HuH-7 (cell line): Measurements from ENCODE around the gene CKAP5.
A peak's percentile ranks its signal among the peaks of the same experiment; 100 is the strongest.
"Not testable (repeated sequence)": the region's sequence is repeated elsewhere in the genome, so short reads cannot be mapped to it uniquely, and the experiment has no call there.

Experiments used
- DNase-seq: peaks from one replicate; pipeline ENCODE4 v3.0.0; 2011; ENCODE audit warnings: low spot score

Gene CKAP5

DNA sequence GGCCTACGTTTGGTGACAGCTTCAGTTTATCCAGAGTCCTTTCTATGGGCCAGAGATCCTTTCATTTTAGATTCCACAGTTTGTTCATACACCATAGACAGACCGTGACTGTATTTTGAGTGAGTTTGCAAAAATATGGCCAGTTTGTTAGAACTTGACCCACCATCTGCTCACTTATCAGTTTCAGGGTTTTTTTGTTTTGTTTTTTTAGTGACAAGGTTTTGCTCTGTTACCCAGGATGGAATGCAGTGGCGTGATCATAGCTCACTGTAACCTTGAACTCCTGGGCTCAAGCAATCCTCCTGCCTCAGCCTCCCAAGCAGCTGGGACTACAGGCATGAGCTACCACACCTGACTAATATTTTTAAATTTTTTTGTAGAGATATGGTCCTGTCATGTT lies 9.1 kb upstream of the CKAP5 start:
- DNase-seq = no peak

DNA sequence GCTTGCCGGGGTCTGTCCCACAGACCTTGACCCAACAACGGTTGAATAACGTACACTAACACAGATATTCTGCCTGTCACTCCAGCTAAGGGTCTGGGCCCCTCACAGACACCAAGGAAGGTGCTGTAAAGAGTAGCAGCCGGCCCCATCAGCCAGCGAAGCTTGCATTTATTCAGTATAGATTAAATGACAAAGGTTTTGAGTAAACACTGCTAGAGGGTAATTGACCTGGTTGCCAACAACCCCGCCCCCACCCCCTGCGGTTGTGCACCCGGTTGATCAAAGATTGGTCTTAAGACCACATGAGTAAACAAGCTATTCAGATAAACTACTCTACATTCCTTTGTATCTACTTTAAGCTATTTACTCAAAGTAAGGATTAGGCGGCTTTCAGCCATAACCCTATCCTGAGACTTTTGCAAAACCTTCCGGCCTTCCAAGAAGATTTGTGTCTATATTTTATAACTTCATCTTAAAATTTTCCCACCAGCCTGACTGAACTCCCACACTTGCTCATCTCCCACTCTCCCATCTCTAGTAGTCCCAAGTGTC lies 4.8 kb upstream of the CKAP5 start:
- no peak for DNase-seq

DNA sequence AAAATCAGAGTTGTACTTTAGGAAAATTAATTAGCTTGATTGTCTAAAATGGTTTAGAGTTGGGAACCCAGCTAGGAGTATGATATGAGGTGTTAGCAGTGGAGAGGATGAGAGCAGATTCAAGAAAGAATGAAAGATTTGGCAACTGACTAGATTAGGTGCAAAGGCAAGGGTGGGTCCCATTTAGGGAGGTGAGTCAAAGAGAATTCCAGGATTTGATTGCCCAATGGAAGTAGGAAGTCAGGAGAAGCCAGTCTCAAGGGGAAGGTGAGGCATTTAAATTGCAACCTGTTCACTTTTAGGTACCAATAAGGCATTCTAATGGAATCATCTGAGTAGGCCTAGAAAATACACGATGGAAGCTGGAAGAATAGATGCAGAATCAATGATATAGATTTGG lies 3.6 kb upstream of the CKAP5 start:
- no peak for DNase-seq

DNA sequence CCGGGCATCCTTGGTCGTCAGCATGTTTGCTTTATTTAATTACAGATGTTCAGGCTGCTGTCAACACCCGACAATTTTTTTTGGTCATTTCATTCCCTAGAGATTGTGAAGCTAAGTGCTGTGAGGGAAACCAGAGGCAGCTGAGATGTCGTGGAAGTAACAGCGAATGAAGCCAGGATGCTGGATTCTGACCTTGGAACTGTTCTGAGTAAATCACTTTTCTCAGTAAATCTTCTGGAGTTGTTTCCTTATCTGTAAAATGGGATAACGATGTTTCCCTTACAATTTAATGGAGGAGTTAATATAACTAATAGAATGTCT lies 390 bp upstream of the CKAP5 start:
- DNase-seq = no peak

DNA sequence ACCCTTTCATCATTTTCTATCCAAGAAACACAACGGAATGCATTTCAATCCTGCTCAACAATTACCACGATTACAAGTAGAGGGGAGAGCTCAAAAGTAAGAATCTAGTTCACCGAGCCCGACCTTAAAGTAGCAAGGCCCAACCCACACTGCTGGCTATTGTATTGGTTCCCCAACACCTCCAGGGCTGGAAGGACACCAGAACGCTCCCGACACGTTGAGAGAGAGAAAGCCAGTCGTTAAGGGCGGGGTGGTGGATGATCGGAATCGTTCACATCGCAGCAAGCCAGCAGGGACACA lies 690 bp downstream of the CKAP5 start:
- no peak for DNase-seq

DNA sequence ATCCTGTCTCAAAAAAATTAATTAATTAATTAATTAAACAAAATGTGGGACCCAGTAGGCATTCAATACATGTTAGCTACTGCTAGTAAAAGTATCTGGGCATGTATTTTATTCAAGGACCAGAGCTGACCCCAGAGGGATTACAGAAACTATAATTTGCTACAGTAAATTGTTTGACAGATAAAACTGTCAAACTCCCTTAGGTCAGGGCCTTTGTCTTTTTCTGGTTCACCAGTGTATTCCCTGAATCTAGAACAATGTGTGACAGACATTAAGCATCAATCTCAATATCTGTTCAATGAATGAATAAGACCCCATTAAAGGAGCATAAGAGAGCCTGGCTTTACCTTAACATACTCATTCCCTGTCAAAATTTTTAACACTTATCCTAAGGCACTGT lies 6.0 kb downstream of the CKAP5 start:
- DNase-seq = no peak

DNA sequence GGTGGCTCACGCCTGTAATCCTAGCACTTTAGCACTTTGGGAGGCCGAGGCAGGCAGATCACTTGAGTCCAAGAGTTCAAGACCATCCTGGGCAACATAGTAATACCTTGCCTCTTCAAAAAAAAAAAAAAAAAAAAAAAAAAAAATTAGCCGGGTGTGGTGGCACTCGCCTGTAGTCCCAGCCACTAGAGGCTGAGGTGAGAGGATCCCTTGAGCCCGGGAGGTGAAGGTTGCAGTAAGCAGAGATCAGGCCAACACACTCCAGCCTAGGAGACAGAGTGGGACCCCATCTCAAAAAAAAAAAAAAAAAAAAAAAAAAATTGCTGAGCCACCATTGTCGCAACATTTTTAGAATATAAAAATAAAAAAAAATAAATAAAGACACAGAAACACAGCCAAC lies 7.6 kb downstream of the CKAP5 start:
- no peak for DNase-seq

DNA sequence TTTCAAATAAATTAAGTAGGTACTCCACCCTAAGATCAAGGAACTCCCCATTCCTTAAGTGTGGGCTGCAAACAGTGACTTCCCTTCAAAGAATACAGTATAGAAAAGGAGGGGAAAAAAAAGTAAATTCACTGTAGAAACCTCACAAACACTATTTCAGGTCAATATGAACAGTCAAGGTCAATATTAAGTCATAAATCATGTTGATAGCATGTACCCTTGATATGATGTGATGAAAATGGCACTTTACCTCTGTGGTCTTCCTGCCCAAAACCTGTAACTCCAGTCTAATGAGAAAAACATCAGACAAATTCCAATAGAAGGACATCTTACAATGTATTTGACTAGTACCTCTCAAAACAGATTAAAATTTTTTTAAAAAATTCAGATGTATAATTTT lies 8.2 kb downstream of the CKAP5 start:
- no peak for DNase-seq

DNA sequence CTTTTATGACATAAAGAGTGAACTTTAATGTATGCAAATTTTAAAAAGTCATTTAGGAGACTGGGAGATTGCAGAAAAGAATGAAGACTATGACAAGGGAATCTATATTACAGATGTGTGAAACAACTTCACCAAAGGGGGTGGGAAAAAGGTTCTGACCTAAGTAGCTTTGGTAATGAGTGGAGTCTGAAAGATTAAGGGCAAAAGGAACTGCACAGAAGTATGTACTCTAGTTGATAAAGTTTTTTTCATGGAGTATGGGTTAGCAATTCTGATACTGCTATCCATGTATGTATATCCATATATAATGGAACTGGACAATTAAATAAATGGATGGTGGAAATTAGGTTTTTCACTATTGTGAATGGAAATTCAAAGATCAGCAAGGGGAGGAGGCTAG lies 9.2 kb downstream of the CKAP5 start:
- no peak for DNase-seq

DNA sequence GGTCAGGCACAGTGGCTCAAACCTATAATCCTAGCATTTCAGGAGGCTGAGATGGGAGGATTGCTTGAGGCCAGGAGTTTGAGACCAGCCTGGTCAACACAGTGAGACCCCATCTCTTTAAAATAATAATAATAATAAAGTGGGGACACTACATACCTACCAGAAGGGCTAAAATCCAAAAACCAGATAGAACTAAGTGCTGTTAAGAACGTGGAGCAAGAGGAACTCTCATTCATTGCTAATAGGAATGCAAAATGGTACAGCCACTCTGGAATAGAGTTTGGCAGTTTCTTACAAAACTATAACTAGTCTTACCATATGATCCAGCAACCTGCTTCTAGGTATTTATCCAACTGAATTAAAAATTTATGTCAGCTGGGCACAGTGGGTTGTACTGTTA lies 9.6 kb downstream of the CKAP5 start:
- DNase-seq = no peak

DNA sequence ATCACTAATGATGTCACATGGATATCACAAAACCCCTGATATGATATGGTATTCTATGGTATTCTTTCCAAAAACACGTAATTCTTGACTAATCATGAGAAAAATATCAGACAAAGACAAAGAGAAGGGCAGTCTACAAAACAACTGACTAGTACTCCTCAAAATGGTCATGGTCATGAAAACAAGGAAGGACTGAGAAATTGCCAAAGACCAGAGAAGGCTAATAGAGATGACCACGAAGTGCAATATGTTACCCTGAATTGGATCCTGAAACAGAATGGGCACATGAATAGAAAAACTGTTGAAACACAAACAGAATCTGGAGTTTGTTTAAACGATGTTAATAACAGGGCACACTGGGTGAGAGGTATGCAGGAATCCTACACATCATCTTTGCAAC lies 10.2 kb downstream of the CKAP5 start:
- no peak for DNase-seq

DNA sequence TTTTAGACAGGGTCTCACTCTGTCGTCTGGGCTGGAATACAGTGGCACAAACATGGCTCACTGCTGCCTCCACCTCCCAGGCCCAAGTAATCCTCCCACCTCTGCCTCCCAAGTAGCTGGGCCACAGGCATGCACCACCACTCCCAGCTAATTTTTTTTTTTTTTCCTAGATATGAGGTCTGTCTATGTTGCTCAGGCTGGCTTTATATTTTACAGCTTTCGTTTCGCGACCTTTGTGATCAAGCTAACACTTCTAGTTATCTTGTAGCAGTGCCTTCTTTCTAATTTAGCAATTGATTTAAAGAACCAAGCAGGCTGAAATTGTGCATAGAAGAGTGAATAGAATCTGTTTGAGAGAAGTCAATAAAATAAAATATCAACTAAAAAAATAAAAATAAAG lies 11.3 kb downstream of the CKAP5 start:
- DNase-seq = no peak

DNA sequence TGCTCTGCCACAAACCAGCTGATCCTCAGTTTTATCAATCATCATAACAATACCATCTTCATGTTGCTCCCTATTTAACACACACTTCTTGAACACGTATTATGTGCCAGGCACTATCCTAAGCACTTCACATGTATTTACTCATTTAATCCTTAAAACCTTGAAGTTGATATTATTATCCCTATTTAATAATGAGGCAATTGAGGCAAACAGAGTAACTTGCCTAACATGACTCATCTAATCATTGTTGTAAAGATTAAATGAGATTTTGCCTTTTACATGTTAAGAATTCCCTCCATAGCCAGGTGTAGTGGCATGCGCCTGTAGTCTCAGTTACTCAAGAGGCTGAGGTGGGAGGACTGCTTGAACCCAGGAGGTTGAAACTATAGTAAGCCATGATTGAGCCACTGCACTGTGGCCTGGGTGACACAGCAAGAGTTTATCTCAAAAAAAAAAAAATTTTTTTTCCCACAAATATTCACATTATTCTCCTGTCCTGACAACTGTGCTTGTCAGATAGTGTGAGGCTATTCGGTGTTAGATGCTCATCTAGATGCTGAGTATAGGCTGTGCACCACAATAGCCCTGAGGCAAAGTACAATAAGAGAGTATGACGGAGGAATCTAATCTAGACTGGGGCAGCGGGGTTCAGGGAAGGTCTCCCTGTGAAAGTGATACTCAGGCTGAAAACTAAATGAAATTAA lies 13.4 kb downstream of the CKAP5 start:
- no peak for DNase-seq

DNA sequence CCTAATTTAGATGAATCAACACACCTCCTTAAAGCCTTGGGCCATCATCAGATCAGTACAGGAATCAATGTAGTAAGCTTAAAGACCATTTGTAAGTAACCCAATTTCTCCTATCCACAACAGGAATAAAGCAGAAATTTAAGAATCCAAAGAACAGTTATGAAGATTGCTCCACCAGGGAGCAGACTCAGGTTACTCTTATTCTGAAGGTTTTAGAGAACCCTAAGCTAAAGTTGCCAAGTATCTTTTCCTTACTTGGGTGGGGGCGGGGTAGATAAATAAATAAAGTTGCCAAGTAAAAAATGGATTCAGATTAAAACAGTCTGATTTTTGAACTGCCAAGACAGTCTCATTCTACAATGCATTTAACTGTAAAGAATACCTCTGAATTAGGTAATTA lies 18.1 kb downstream of the CKAP5 start:
- no peak for DNase-seq

DNA sequence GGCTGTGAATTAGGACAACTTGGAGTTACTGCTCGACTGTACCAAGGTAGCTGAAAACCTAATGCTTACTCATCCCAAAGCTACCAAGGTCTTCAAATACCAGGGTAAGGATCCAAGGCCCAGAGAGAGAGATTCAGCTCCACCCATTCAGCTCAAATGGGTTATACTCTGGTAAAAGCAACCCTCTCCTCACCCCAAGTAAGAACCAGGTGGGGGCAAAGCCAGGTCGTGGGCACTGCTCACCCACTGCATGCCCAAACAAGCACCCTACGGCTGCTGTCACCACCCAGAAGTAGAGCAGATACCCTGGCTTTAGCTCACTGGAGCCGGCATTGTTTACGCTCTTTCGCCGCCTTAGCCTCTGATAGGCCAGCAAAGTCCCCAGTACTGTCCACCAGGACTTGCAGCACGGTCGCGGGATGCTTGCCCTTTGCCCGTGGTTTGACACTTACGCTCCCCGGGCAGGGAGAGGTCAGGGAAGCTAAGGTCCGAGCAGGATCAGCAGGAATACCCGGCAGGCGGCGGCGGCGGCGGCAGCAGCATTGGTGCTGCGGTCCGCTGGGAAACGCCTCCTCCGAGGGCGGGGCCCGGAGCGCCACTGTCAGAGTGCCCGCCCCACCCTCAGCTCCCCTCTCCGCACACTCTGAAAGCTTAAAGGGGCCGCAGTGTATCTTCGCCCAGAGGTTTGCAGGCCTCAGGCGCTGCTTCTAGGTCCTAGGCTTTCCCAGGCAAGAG lies 19.6 kb downstream of the CKAP5 start:
- DNase-seq = peak; percentile 69

DNA sequence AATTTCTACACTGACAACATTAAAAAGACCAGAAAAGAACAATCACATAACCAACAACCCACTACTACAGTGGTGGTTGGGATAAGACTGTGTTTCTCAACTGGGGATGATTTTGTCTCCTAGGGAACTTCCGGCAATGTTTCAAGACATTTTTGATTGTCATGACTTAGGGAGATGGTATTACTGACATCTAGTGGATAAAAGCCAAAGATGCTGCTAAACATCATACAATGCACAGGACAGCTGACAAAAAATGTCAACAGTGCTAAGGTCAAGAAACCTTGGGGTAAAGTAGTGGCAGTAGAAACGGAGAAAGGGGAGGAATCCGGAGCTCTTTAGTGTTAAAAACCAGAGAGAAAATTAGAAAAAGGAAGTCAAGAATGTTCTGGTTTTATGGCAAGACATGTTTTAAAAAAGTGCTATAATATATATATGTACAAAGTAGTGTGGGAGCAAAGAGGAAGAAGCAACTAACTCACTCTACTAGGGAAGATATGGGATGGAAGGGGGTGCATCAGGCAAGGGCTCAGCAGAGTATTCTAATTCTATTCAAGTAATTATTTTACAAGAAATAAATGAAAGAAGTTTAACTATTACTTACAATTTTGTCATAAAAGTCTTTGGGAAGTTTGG lies 37.2 kb downstream of the CKAP5 start:
- no peak for DNase-seq

DNA sequence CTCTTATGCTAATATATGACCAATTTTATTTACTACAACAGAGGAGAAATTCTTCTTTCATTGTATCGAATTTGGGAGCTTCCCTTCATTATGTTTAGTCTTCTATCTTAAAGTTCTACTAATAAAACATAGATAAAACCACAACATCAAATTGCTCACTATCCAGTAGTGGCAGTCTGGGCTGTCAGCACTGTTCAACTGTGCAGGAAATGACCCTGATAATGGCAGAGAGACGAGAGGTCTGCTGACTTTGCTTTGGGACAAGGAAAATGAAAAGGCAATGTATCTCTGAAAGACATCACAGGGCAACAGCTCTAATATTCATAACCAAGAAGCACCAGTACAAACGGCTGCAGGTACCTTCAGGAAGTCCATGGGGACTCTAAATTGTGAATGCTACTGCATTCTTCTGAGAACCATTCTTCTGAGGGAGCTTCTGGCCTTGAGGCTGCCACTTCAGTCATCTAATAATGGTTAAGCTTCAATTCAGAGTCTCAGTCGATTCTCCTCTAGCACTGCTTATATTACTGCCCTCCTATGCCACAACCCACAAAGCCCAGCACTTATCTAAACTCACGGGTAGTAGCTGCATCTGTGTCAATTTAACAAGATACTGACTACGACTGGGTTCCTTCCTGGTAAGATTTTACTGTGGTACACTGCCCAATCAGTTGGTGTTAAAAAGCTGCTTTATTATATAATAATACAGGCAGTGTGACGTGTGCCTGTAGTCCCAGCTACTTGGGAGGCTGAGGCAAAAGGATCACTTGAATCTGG lies 44.2 kb downstream of the CKAP5 start:
- no peak for DNase-seq

DNA sequence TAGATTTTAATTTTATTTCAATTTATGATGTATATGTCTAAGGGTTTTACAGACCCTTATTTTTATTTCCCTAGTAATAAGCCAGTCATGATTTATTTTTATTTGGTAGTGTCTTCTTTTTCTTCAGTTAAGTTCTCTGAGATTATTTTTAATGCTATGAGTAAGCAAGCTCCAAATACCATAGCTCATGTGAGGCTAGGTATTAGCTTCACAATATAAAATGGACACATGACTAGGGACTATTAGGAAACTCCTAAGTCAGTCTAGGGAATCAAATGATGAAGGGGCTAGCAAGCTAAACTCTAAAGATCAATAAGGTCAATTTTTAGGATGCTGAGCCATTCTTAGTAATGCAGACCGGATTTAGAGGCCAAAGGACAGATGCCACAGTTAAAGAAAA lies 45.9 kb downstream of the CKAP5 start:
- DNase-seq = no peak

DNA sequence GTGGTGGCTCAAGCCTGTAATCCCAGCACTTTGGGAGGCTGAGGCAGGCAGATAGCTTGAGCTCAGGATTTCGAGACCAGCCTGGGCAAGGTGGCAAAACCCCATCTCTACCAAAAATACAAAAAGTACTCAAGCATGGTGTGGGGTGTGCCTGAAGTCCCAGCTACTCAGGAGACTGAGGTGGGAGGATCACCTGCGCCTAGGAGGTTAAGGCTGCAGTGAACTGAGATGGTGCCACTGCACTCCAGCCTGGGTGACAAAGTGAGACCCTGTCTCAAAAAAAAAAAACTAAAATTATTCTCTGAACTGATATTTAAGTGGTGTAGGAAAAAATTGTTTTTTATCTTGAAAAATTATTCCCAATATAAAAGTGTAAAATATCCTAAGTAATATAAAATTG lies 46.4 kb downstream of the CKAP5 start:
- DNase-seq = not testable (repeated sequence)

DNA sequence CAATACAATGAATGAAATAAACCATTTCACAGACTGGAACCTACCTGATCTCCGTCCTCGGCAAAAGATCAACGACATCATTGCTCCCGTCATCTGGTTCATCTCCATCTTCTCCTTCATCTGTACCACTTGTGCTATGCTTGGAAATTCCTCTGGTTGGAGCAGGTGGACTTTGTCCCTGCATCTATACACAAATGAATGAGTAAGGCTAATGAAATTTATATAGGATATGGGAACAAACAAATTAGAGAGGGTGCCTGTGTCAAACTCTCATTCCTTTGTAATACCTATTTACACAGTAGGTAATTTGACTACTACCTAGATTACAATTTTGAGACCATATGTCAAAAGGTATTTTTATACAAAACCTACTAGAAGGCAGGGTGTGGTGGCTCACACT lies 67.7 kb downstream of the CKAP5 start:
- no peak for DNase-seq

DNA sequence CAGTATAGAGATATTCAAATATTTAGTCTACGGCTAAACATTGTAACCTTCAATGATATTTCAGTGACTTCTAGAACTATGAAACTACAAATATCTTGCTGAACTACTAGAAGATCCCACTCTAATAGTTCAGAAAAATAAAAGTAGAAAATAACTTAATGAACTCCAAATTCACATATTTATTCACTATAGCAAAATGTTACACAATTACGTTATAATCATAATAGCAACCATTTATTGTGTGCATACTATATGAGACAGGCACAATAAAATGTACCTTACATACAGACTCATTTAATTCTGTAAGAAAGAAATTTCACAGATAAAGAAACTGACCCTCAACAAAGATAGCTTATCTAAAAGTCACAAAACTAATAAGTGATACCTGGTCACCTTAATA lies 69.2 kb downstream of the CKAP5 start:
- DNase-seq = no peak

DNA sequence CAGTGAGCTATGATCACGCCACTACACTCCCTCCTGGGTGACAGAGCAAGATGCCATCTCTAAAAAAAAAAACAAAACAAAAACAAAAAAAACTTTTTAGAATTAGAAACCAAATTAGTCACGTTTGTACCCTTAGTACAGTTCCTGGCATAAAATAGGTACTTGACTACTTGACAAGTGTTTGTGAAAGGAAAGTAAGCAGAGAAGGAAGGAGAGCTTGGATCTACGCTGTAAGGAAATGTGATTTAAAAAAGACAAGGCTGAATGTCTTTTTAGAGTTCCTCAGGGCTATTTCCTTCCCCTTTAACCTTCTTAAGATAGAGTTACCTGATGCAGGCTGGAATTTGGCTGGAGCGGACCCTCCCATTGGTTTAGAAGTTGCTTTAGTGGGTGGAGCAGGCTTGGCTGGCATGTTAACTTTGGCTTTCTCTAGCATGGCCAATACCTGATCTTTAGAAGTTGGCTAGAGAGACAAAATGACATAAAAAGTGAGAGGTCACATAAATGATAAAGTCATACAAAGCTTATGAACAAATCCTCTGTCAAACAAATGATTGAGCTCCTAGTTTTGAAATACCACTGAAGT lies 76.4 kb downstream of the CKAP5 start:
- no peak for DNase-seq

DNA sequence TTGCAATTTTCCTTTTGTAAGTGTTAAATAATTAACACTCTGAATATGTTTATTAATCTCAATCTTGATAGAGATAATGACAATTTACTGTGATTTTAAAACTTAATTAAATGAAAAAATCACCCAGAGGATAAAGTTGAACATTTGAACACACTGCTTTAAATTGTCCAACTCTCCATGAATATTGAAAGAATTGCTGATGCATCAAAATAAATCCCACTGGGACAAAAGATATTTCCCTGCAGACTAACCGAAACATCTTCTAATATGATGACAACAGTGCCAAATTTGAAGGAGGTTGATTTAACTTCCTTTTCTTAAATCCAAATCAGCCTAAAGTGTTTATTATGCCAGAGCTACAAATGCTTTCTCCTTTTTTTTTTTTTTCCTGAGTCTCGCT lies 79.4 kb downstream of the CKAP5 start:
- DNase-seq = no peak
